ENCODE results near the gene SOX13. TPM values are rescaled to one million over a fixed set of nuclear protein-coding genes. Genes with fewer than 3 reads are reported as not detected.

Gene SOX13
- total and polyA plus RNA-seq, 9 of the 15 experiments (the other 6 are each of a cell fraction or from before 2014, with no cell fraction given), result 0.03 to 0.35 (median 0.06) TPM; not detected in 5

GRCh38 chr1:204072931-204073836 is at the start of gene SOX13 (continued):
- TF ChIP-seq NR2C2 (CRISPR knock-in tag; IDR thresholded peaks at IDR 0.05) (no peak), NR2C2 (tag; IDR thresholded peaks at IDR 0.05) (peak; percentile 94), U2AF2 (optimal IDR thresholded peaks at IDR 0.05; ENCODE audit: low read depth, low read length) (no peak), MAZ (CRISPR knock-in tag; conservative IDR thresholded peaks at IDR 0.05 in 1 of 2, IDR thresholded peaks at IDR 0.05 in 1 of 2) (peak; percentile 17 to 38; a peak in 1 of 4 replicates)
- TF ChIP-seq, protein P1, sequence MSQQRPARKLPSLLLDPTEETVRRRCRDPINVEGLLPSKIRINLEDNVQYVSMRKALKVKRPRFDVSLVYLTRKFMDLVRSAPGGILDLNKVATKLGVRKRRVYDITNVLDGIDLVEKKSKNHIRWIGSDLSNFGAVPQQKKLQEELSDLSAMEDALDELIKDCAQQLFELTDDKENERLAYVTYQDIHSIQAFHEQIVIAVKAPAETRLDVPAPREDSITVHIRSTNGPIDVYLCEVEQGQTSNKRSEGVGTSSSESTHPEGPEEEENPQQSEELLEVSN (IDR thresholded peaks at IDR 0.05; ENCODE audit: borderline replicate concordance in 1 of 2, extremely low read depth in 1 of 2, insufficient read depth in 1 of 2, insufficient read length in 1 of 2, low read depth in 1 of 2, low read length in 1 of 2, poor library complexity in 1 of 2, severe bottlenecking in 1 of 2), result peak in 1 of 2 experiments; percentile 32

DNA sequence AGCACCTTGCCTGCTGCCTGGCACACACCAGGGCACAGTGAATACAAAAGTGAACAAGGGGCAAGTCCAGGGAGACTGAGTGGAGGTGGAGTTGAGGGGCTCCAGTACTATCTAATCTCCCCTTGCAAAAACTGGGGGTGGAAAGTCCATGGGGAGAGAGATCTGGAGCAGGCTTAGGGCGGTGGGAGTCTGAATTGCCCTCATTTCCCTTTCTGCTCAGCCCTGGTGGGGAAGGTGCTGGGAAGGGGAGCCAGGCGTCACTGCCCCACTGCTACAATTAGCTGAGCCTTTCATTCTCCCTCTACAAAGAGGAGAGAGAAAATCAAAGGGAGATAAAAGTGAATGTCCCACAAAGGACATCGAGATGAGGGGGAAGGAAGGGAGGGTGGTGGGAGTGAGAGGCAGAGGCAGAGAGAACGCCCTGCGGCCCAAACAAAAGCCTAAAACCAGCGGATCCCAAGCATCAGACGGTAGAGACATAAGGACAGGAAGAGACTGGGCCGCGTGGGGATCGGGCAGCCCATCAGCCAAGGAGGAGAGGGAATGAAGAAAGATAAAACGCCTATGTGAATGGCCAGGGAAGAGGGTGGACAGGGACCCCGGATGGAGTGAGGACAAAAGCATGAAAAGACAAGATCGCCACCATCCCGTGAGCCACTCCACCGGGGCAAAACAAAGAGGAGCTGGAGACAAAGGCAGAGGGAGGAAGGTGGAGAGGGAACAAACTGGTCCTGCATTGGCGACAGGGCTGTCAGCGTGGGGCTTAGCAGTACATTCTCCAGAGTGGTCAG is 46.8 kb upstream of the SOX13 start:
- no TSS peak for BruUV-seq (replicated peaks)
- ChIA-PET POLR2A (interaction anchor here (1.0 to 1.6 kb wide), 2 partner anchors 10 to 13 kb away, joined by 3 to 4 read pairs; no protein-coding TSS in a partner anchor), CTCF (ENCODE audit: low intra/inter-chr PET ratio) (no interaction called here)
- TF ChIP-seq FUS (optimal IDR thresholded peaks at IDR 0.05; ENCODE audit: low read depth, low read length) (no peak), ARHGAP35 (IDR thresholded peaks at IDR 0.05; ENCODE audit: partially characterized antibody) (no peak), ZNF232 (CRISPR knock-in tag; IDR thresholded peaks at IDR 0.05) (no peak), ZKSCAN3 (CRISPR knock-in tag; IDR thresholded peaks at IDR 0.05) (no peak), LARP7 (IDR thresholded peaks at IDR 0.05) (no peak), EP400 (IDR thresholded peaks at IDR 0.05) (no peak), FOS (IDR thresholded peaks at IDR 0.05; ENCODE audit: extremely low read depth, insufficient read length) (no peak), ESRRB (CRISPR knock-in tag; IDR thresholded peaks at IDR 0.05; ENCODE audit: borderline replicate concordance) (no peak), ZNF121 (CRISPR knock-in tag; conservative IDR thresholded peaks at IDR 0.05) (no peak), ZNF197 (CRISPR knock-in tag; IDR thresholded peaks at IDR 0.05; ENCODE audit: low read depth) (no peak)
- TF ChIP-seq, protein P2, sequence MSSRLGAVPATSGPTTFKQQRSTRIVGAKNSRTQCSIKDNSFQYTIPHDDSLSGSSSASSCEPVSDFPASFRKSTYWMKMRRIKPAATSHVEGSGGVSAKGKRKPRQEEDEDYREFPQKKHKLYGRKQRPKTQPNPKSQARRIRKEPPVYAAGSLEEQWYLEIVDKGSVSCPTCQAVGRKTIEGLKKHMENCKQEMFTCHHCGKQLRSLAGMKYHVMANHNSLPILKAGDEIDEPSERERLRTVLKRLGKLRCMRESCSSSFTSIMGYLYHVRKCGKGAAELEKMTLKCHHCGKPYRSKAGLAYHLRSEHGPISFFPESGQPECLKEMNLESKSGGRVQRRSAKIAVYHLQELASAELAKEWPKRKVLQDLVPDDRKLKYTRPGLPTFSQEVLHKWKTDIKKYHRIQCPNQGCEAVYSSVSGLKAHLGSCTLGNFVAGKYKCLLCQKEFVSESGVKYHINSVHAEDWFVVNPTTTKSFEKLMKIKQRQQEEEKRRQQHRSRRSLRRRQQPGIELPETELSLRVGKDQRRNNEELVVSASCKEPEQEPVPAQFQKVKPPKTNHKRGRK (tag; IDR thresholded peaks at IDR 0.05), result no peak

More for the DNA sequence above, 46.8 kb upstream of the SOX13 start:
- Histone ChIP-seq H3K4me3 (no peak overlapping the region), H3K9me3 (replicated peaks; ENCODE audit: control insufficient read depth, insufficient read depth, low read depth, low read length) (no peaks in the 10 kb centered on the region), H3K4me1 (replicated peaks in 1 of 2; ENCODE audit: control insufficient read depth in 2 of 2, insufficient read depth in 2 of 2, low read length in 2 of 2) (no peaks in the 10 kb centered on the region), H3K36me3 (ENCODE audit: control insufficient read depth, insufficient read depth, low read length) (no peaks in the 10 kb centered on the region), H3K4me2 (ENCODE audit: insufficient read depth, low read length) (no peak overlapping the region), H3K9me1 (ENCODE audit: control insufficient read depth, insufficient read depth, low read length) (no peaks in the 10 kb centered on the region), H3K9ac (ENCODE audit: insufficient read depth in 1 of 2, low read depth in 2 of 2, low read length in 2 of 2) (no peak overlapping the region), H3K27me3 (ENCODE audit: control insufficient read depth in 2 of 2, insufficient read depth in 2 of 2, low read length in 2 of 2) (peaks cover 23 to 33% of the 10 kb centered on the region in 2 experiments), H3K27ac (ENCODE audit: extremely low read depth, low read depth, low read length) (no peak overlapping the region), H3K79me2 (ENCODE audit: control insufficient read depth, insufficient read depth, low read length) (no peaks in the 10 kb centered on the region), H4K20me1 (replicated peaks; ENCODE audit: control insufficient read depth, insufficient read depth, low read length) (peaks cover 3% of the 10 kb centered on the region; the same call in 1 of the 2 replicates), H2AFZ (ENCODE audit: low read depth, low read length) (no peak overlapping the region)
- WGBS (ENCODE audit: insufficient coverage, low coverage, missing lambda C conversion rate), result under 1% methylated on average over 17 of the region's 17 CpGs
- in situ Hi-C loops (cut with MboI), result no loop called here
- no peak for FAIRE-seq
- no peak; the same call in 2 of the 3 replicates for ATAC-seq
- DNase-seq (ENCODE audit: extremely low read depth in 1 of 4, low spot score in 3 of 4), result no peak
- intact Hi-C loops (cut with micrococcal nuclease), result no loop called here
